ENCODE results near the gene WLS.
"Not testable (repeated sequence)": the region's sequence is repeated elsewhere in the genome, so short reads cannot be mapped to it uniquely, and the experiment has no call there.

The WLS gene

DNA sequence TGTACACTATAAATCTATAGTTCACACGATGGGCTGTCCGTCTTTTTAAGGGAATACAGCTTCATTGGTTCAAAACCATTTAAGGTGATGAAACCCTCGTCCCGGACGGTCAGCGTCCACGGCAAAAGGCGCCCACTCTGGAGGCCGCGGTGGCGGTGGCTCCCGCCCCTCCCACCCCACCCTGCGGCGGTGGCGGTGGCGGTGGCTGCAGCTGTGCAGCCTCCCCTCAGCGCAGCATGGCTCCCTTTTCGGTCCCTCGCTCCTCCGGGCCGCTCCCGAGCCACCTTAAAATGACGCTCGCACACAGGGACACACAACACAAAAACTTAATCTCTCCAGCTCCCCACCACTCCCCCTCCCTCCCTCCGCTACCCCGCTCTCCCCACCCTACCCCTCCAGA is 69.1 kb downstream of the WLS start:
- H3K9ac ChIP-seq (ENCODE audit: low read length): no peak overlapping the region
- no peak overlapping the region for H3K27ac ChIP-seq (ENCODE audit: low read length)
- no peak overlapping the region for H3K4me3 ChIP-seq (ENCODE audit: low read length)
- no peak overlapping the region for H3K4me2 ChIP-seq (ENCODE audit: low read depth, low read length)
- no peaks in the 10 kb centered on the region for H4K20me1 ChIP-seq (ENCODE audit: insufficient read depth, low read length)
- no peak overlapping the region for H2AFZ ChIP-seq (ENCODE audit: low read length)
- no peaks in the 10 kb centered on the region for H3K27me3 ChIP-seq (replicated peaks; ENCODE audit: insufficient read depth, low read length)
- H3K4me1 ChIP-seq (ENCODE audit: low read length): peaks cover 22% of the 10 kb centered on the region
- TF ChIP-seq EZH2 (optimal IDR thresholded peaks at IDR 0.05; ENCODE audit: low read depth, low read length): no peak
- TF ChIP-seq, protein P1, sequence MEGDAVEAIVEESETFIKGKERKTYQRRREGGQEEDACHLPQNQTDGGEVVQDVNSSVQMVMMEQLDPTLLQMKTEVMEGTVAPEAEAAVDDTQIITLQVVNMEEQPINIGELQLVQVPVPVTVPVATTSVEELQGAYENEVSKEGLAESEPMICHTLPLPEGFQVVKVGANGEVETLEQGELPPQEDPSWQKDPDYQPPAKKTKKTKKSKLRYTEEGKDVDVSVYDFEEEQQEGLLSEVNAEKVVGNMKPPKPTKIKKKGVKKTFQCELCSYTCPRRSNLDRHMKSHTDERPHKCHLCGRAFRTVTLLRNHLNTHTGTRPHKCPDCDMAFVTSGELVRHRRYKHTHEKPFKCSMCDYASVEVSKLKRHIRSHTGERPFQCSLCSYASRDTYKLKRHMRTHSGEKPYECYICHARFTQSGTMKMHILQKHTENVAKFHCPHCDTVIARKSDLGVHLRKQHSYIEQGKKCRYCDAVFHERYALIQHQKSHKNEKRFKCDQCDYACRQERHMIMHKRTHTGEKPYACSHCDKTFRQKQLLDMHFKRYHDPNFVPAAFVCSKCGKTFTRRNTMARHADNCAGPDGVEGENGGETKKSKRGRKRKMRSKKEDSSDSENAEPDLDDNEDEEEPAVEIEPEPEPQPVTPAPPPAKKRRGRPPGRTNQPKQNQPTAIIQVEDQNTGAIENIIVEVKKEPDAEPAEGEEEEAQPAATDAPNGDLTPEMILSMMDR (IDR thresholded peaks at IDR 0.05; ENCODE audit: low read length): no peak
- TF ChIP-seq EZH2phosphoT487 (IDR thresholded peaks at IDR 0.05; ENCODE audit: low read length): no peak
- no peaks in the 10 kb centered on the region for H3K36me3 ChIP-seq (replicated peaks; ENCODE audit: insufficient read depth, low read length)
- H3K79me2 ChIP-seq (ENCODE audit: low read length): no peaks in the 10 kb centered on the region
- peaks cover 11% of the 10 kb centered on the region for H3F3A ChIP-seq (ENCODE audit: insufficient read depth, low read length)
- H3K9me3 ChIP-seq (replicated peaks; ENCODE audit: insufficient read depth, low read length): no peaks in the 10 kb centered on the region
- DNase-seq: no peak
- no peaks in the 10 kb centered on the region for H3K9me2 ChIP-seq (replicated peaks; ENCODE audit: insufficient read depth, low read length)

DNA sequence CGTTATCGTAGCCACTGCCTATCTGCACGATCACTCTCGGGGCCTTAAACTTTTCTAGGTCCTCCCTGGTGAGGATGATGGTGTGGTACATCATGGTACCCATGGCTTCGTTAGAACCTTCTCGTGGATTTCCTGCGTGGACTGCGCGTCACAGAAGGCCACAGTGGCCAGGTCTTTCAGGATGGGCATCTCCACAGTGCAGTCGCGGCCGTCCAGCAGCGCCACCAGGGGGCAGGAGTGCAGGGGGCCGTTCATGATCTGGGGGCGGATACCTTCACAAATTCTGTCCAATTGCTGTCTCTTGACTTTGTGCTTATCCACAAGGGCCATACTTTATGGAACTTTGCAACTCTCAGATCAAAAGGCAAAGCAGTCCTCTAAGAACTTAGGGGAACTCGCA is 69.6 kb downstream of the WLS start:
- no peaks in the 10 kb centered on the region for H3K79me2 ChIP-seq (ENCODE audit: low read length)
- no peaks in the 10 kb centered on the region for H4K20me1 ChIP-seq (ENCODE audit: insufficient read depth, low read length)
- H3K4me2 ChIP-seq (ENCODE audit: low read depth, low read length): no peak overlapping the region
- H3K9ac ChIP-seq (ENCODE audit: low read length): no peak overlapping the region
- H3K4me1 ChIP-seq (ENCODE audit: low read length): peaks cover 22% of the 10 kb centered on the region
- no peaks in the 10 kb centered on the region for H3K36me3 ChIP-seq (replicated peaks; ENCODE audit: insufficient read depth, low read length)
- peaks cover 11% of the 10 kb centered on the region for H3F3A ChIP-seq (ENCODE audit: insufficient read depth, low read length)
- H2AFZ ChIP-seq (ENCODE audit: low read length): no peak overlapping the region
- no peak overlapping the region for H3K27ac ChIP-seq (ENCODE audit: low read length)
- no peak overlapping the region for H3K4me3 ChIP-seq (ENCODE audit: low read length)
- no peak for DNase-seq
- TF ChIP-seq, protein P1 (IDR thresholded peaks at IDR 0.05; ENCODE audit: low read length): no peak
- TF ChIP-seq EZH2 (optimal IDR thresholded peaks at IDR 0.05; ENCODE audit: low read depth, low read length): no peak
- TF ChIP-seq EZH2phosphoT487 (IDR thresholded peaks at IDR 0.05; ENCODE audit: low read length): no peak
- no peaks in the 10 kb centered on the region for H3K9me2 ChIP-seq (replicated peaks; ENCODE audit: insufficient read depth, low read length)
- H3K9me3 ChIP-seq (replicated peaks; ENCODE audit: insufficient read depth, low read length): no peaks in the 10 kb centered on the region
- no peaks in the 10 kb centered on the region for H3K27me3 ChIP-seq (replicated peaks; ENCODE audit: insufficient read depth, low read length)

DNA sequence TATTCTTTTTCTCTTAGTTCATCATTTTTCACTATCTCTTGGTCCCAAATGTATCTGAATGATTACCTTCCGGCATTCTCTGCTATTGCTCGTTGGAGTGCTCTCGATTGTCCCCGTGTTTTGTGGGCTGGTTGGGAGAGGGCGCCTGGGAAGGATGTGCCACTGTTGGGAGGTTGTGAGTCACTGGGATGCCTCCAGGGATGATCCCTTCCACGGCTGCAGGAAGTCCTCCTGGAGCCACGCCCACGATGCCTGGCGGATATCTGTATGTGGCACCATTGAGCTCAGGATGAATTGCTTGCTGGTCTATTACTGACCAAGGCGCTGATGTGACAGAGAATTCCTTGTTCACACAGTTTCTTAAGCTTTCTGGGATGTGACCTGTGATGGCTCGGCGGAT is 70.7 kb downstream of the WLS start:
- not testable (repeated sequence) for DNase-seq; H3K79me2 ChIP-seq (ENCODE audit: low read length); H4K20me1 ChIP-seq (ENCODE audit: insufficient read depth, low read length); H3K9ac ChIP-seq (ENCODE audit: low read length); H3K27me3 ChIP-seq (replicated peaks; ENCODE audit: insufficient read depth, low read length); H3K36me3 ChIP-seq (replicated peaks; ENCODE audit: insufficient read depth, low read length); H2AFZ ChIP-seq (ENCODE audit: low read length); H3K9me2 ChIP-seq (replicated peaks; ENCODE audit: insufficient read depth, low read length); H3K9me3 ChIP-seq (replicated peaks; ENCODE audit: insufficient read depth, low read length); H3K4me3 ChIP-seq (ENCODE audit: low read length)
- Histone ChIP-seq H3K4me2 (ENCODE audit: low read depth, low read length) (peak overlapping the region; percentile 0; the same call in 1 of the 2 replicates), H3K27ac (ENCODE audit: low read length) (peak overlapping the region; percentile 42; the same call in 1 of the 2 replicates), H3F3A (ENCODE audit: insufficient read depth, low read length) (peaks cover 11% of the 10 kb centered on the region), H3K4me1 (ENCODE audit: low read length) (peaks cover 22% of the 10 kb centered on the region)

DNA sequence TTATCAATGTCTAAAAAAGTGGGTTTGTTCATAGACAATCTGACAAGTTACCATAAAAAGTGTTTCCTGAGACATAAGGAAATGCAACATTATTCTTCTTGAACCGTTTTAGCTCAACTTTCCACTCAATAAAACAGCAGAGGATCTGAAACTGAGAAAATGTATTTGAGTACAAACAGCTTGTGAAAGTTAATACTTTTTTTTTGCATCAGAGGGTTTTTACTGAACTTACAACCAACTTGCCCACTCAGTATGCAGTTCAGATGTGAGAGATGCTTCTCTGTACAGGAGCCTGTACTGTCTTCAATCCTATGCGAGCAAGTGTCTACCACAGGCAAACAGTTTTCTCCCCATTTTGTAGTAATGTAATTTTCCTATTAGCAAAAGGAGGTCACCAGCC is 71.4 kb downstream of the WLS start:
- not testable (repeated sequence) for H3K27me3 ChIP-seq (replicated peaks; ENCODE audit: insufficient read depth, low read length); H3K4me3 ChIP-seq (ENCODE audit: low read length); H3K36me3 ChIP-seq (replicated peaks; ENCODE audit: insufficient read depth, low read length); H3K79me2 ChIP-seq (ENCODE audit: low read length); H3K9ac ChIP-seq (ENCODE audit: low read length); H2AFZ ChIP-seq (ENCODE audit: low read length); H3K9me2 ChIP-seq (replicated peaks; ENCODE audit: insufficient read depth, low read length); H4K20me1 ChIP-seq (ENCODE audit: insufficient read depth, low read length); H3K9me3 ChIP-seq (replicated peaks; ENCODE audit: insufficient read depth, low read length)
- Histone ChIP-seq H3K4me1 (ENCODE audit: low read length) (peaks cover 22% of the 10 kb centered on the region), H3K4me2 (ENCODE audit: low read depth, low read length) (peak overlapping the region; percentile 30; the same call in 1 of the 2 replicates), H3F3A (ENCODE audit: insufficient read depth, low read length) (peaks cover 11% of the 10 kb centered on the region), H3K27ac (ENCODE audit: low read length) (peak overlapping the region; percentile 42; the same call in 1 of the 2 replicates)
- DNase-seq: peak; percentile 84
